HG03342 (cell line): ENCODE measurements around the gene MYO18B.

Source experiments
- ATAC-seq: cut with Tn5 transposase; IDR thresholded peaks from one replicate; pipeline ENCODE4 v1.9.1; 2021; ENCODE audit warnings: mild to moderate bottlenecking, moderate library complexity; ENCODE audit not compliant: unreplicated experiment

Gene MYO18B

GRCh38 chr22:25817092-25817943 is 75.3 kb downstream of the MYO18B start:
- ATAC-seq, result no peak

DNA sequence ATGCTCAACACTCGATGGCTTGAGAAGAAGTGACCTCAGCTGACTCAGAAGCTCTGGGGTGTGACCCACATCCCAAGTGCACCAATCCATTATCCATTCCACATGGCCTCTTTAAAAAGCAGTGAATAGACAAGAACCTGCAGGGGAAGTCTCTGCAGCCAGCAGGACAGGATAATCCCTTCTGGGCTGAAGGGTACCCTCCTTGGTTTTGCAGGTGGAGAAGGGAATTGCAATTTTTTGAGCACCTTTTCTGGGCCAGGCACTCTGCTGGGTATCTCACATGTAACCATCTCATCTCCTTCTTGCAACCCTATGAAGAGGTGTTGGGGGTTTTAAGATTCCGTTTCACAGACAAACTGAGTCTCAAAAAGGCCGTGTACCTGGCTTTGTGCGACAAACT is 76.6 kb downstream of the MYO18B start:
- ATAC-seq, result no peak

- ATAC-seq, result no peak
Observed at GRCh38 chr22:25822344-25822743, 80.4 kb downstream of the MYO18B start.

GRCh38 chr22:25823276-25823675 is 81.3 kb downstream of the MYO18B start:
- no peak for ATAC-seq

DNA sequence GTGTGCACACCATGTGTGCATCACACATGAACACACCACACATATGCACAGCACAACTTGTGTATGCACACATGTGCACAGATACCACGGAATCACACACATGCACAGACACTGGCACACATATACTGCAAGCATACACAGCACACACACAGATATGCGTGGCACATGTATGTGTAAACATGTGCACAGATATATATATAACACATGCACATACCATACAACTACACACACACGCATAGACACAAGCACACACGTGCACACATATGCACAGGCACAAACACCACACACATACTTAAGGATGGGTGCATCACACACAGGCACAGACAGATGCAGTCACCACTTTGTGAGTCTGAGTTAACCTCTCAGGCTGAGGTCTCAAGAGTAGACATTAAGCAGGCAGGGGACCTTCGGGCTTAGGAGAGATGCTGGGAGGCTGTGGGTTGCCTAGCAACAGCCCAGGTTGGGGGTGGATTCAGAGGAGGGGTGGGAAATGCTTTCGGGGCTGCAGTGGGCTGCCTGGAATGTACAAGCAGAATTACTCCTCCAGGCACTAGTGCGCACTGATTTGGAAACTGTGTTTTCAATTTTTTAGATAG is 82.9 kb downstream of the MYO18B start:
- no peak for ATAC-seq

- no peak for ATAC-seq
Observed at GRCh38 chr22:25827415-25827814, 85.4 kb downstream of the MYO18B start.

DNA sequence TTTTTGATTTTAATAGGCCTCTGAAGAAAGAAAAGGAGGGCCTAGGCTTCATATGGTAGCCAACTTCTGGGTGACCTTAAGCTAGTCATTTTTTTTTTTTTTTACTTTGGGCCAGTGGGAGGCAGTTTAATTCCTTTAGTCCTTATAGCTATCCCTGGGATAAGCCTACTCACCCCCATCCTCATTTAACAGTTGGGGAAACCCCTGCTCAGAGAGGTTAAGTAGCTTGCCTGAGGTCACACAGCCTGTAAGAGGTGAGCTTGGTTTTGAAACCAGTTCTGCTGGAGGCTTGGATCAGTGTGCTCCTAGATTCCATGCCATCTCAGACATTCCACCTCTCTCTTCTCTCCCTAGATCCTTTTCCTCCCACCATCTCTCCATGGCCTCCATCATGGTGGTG is 86.4 kb downstream of the MYO18B start:
- no peak for ATAC-seq

GRCh38 chr22:25829237-25829636 is 87.2 kb downstream of the MYO18B start:
- ATAC-seq, result no peak

GRCh38 chr22:25829808-25830777 is 88.1 kb downstream of the MYO18B start:
- no peak for ATAC-seq

DNA sequence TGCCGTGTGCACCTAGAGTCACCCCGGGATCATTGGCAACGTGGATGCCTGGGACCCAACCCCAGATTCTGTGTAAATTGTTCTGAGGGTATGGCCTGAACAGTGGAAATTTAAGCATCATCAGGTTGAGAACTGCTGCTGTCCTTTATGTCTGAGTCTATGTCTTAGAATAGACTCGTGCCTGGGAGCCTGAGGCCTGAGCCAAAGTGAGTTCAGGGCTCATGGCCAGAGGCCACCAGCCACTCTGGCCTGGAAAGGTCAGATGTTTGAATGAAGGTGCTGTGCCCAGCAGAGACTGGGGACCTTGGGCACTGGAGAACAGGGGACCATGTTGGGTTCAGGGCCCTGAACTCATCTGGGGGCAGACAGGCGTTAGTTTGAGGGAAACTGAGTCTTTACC is 91.1 kb downstream of the MYO18B start:
- no peak for ATAC-seq

- ATAC-seq, result no peak
Observed at GRCh38 chr22:25833676-25834075, 91.7 kb downstream of the MYO18B start.

- no peak for ATAC-seq
Observed at GRCh38 chr22:25834490-25834889, 92.5 kb downstream of the MYO18B start.

GRCh38 chr22:25835348-25835747 is 93.4 kb downstream of the MYO18B start:
- ATAC-seq, result no peak

- no peak for ATAC-seq
Observed at GRCh38 chr22:25837288-25837900, 95.4 kb downstream of the MYO18B start.

DNA sequence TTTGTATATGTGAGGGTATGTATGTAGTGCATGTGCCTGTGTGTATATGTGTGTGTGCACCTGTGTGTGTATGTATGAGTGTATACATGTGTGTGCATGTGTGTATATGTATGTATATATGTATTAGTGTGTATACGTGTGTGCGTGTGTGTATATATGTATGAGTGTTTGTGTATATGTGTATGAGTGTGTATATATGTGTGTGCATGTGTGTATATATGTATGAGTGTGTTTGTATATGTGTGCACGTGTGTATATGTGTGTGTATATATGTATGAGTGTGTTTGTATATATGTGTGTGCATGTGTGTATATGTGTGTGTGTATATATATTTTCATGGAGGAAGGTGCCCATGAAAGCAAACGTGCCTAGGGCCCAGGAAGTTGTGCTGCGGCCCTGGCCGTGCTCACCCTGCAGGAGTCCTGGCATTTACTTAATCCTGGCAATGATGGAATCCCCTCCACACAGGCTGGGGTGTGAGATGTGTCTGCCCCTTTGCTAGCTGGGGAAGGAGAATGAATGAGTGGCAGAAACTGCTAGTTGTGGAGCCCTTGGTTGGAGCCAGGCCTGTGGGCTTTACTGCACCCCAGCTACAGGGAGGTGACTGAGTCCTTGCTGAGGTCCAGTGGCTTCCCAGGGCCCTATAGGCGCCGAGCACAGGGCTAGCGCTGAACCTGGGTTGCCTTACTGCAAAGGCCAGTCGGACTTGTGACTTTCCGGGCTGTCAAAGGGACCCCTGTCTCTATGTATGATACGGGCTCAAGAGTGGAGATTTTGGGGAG is 97.2 kb downstream of the MYO18B start:
- ATAC-seq, result no peak

DNA sequence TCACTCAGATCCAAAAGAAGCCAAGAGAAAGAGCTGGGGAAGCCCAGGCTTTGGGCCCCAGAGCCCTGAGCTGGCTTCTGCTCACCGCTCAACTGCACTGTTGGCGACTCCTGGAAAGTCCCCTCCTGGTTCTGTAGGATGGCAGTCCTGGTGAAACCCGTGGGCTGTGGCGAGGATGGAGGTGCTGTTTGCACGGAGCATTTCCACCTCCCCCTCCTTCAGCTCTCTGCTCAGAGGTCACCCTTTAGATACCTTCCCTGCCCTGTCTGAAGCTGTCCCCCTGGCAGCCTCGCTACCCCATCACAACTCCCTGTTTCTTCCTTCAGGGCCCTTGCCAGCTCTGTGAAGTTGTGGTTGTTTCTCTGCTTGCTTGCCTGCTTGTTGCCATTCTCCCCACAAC is 97.8 kb downstream of the MYO18B start:
- ATAC-seq, result no peak

- ATAC-seq, result no peak
Observed at GRCh38 chr22:25840167-25840566, 98.2 kb downstream of the MYO18B start.

GRCh38 chr22:25840891-25841290 is 98.9 kb downstream of the MYO18B start:
- ATAC-seq, result no peak

DNA sequence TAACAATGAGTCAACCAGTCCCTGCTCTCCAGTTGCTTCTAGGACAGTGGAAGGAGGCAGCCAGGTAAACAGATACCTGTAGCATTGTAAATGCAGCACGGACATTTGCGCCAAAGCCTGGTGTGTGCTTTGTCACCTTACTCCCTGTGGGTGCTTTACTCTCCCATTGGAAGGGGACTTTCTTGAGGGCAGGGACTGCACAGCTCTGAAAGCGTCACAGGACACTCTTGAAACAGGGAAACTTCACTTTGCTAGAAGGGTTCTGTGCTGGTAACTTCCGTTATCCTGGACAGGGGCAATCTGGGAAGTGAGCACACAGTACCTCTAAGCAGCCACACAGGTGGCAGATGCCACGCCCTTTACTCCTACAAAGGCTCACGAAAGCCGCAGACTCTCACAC is 99.8 kb downstream of the MYO18B start:
- no peak for ATAC-seq
